HT-29 (cell line): ENCODE measurements around the gene BCO1. TPM values are rescaled to one million over a fixed set of nuclear protein-coding genes. Genes with fewer than 3 reads are reported as not detected.

ENCODE experiments used
- DNase-seq: peaks from one replicate; pipeline ENCODE4 v3.0.0-alpha.2; 2015; ENCODE audit warnings: low spot score
- total RNA-seq: library from RNA; depleted of rRNA; stranded (reverse); fragments of >200 nt; shearing (Covaris generic); gene quantifications from 2 replicates; pipeline ENCODE4 v1.2.3, GENCODE V29; 2014

Gene BCO1
- total RNA-seq, 1 experiment from 2014 or later = 0.79 TPM

- peak; percentile 31 for DNase-seq
Observed at GRCh38 chr16:81275064-81275532, 36.6 kb downstream of the BCO1 start.

- DNase-seq = peak; percentile 20
Observed at GRCh38 chr16:81275795-81276194, 37.3 kb downstream of the BCO1 start.

- DNase-seq = no peak
Observed at GRCh38 chr16:81276323-81276722, 37.8 kb downstream of the BCO1 start.

- peak; percentile 81 for DNase-seq
Observed at GRCh38 chr16:81277541-81278080, 39.1 kb downstream of the BCO1 start.

- no peak for DNase-seq
Observed at GRCh38 chr16:81278526-81278925, 40.0 kb downstream of the BCO1 start.

GRCh38 chr16:81279392-81279791 is 40.9 kb downstream of the BCO1 start:
- DNase-seq = no peak

GRCh38 chr16:81280393-81280792 is 41.9 kb downstream of the BCO1 start:
- no peak for DNase-seq

GRCh38 chr16:81283044-81283443 is 44.6 kb downstream of the BCO1 start:
- DNase-seq = no peak

GRCh38 chr16:81284995-81285600 is 46.6 kb downstream of the BCO1 start:
- no peak for DNase-seq

GRCh38 chr16:81286190-81286589 is 47.7 kb downstream of the BCO1 start:
- no peak for DNase-seq

- no peak for DNase-seq
Observed at GRCh38 chr16:81291117-81291516, 52.6 kb downstream of the BCO1 start.

GRCh38 chr16:81292936-81293335 is 54.4 kb downstream of the BCO1 start:
- DNase-seq = no peak

- DNase-seq = peak; percentile 80
Observed at GRCh38 chr16:81293909-81294802, 55.7 kb downstream of the BCO1 start.

- no peak for DNase-seq
Observed at GRCh38 chr16:81296631-81297030, 58.1 kb downstream of the BCO1 start.

GRCh38 chr16:81307770-81308169 is 69.3 kb downstream of the BCO1 start:
- no peak for DNase-seq

GRCh38 chr16:81310045-81310644 is 71.7 kb downstream of the BCO1 start:
- no peak for DNase-seq

- no peak for DNase-seq
Observed at GRCh38 chr16:81311762-81312161, 73.3 kb downstream of the BCO1 start.

GRCh38 chr16:81313701-81314602 is 75.5 kb downstream of the BCO1 start:
- no peak for DNase-seq

GRCh38 chr16:81314603-81315270 is 76.2 kb downstream of the BCO1 start, which contains the start of gene GAN:
GAN (plus strand) TSS chr16:81314962; CDS start chr16:81315114, 152 bp downstream.
- DNase-seq = peak; percentile 95
